Stimulated activated CD4-positive, alpha-beta T cell treated with anti-CD3 and anti-CD28 coated beads, Interleukin-1b, Interleukin-23, amount 100 ng/mL, for 48 hours (primary cell): ENCODE measurements around the gene SPSB1.
"Not testable (repeated sequence)": the region's sequence is repeated elsewhere in the genome, so short reads cannot be mapped to it uniquely, and the experiment has no call there.

Experiments
- DNase-seq: peaks from one replicate; pipeline ENCODE4 v3.0.0-alpha.2; 2020

The SPSB1 gene

GRCh38 chr1:9280015-9280860 lies 12.5 kb upstream of the SPSB1 start:
- DNase-seq, result peak; percentile 84

- no peak for DNase-seq
Measured at GRCh38 chr1:9281071-9281827, 11.4 kb upstream of the SPSB1 start.

- DNase-seq, result no peak
Measured at GRCh38 chr1:9281908-9282695, 10.6 kb upstream of the SPSB1 start.

- no peak for DNase-seq
Measured at GRCh38 chr1:9282696-9282955, 10.1 kb upstream of the SPSB1 start.

GRCh38 chr1:9284061-9284460 lies 8.6 kb upstream of the SPSB1 start:
- no peak for DNase-seq

GRCh38 chr1:9286556-9286955 lies 6.1 kb upstream of the SPSB1 start:
- no peak for DNase-seq

GRCh38 chr1:9289090-9289534 lies 3.6 kb upstream of the SPSB1 start:
- DNase-seq, result peak; percentile 80

- peak; percentile 53 for DNase-seq
Measured at GRCh38 chr1:9289711-9290485, 2.8 kb upstream of the SPSB1 start.

GRCh38 chr1:9291914-9292360 lies 757 bp upstream of the SPSB1 start:
- no peak for DNase-seq

GRCh38 chr1:9293241-9293532 lies 493 bp downstream of the SPSB1 start:
- DNase-seq, result no peak

- no peak for DNase-seq
Measured at GRCh38 chr1:9293533-9294404, 1.1 kb downstream of the SPSB1 start.

- DNase-seq, result peak; percentile 59
Measured at GRCh38 chr1:9294405-9294773, 1.7 kb downstream of the SPSB1 start.

GRCh38 chr1:9294910-9295636 lies 2.4 kb downstream of the SPSB1 start:
- DNase-seq, result peak; percentile 61

- no peak for DNase-seq
Measured at GRCh38 chr1:9295884-9296283, 3.2 kb downstream of the SPSB1 start.

- DNase-seq, result no peak
Measured at GRCh38 chr1:9296850-9297249, 4.2 kb downstream of the SPSB1 start.

GRCh38 chr1:9297831-9298230 lies 5.1 kb downstream of the SPSB1 start:
- no peak for DNase-seq

GRCh38 chr1:9298282-9298681 lies 5.6 kb downstream of the SPSB1 start:
- no peak for DNase-seq

GRCh38 chr1:9299571-9300541 lies 7.2 kb downstream of the SPSB1 start:
- DNase-seq, result not testable (repeated sequence)

- no peak for DNase-seq
Measured at GRCh38 chr1:9300573-9300972, 7.9 kb downstream of the SPSB1 start.
